GM12878 (cell line): ENCODE data around the gene MRGPRE. TPM values are rescaled to one million over a fixed set of nuclear protein-coding genes. Genes with fewer than 3 reads are reported as not detected.
"Not testable (repeated sequence)": the region's sequence is repeated elsewhere in the genome, so short reads cannot be mapped to it uniquely, and the experiment has no call there.

Source experiments
- ATAC-seq: fragments of 200-7000 bp; cut with Tn5 transposase; 3 replicates; pipeline ENCODE4 v1.9.1; 2020; ENCODE audit warnings: mild to moderate bottlenecking, moderate library complexity
- BruUV-seq: library from RNA; stranded (reverse); fragments of 400-500 nt; replicated peaks from 2 replicates; lab custom pipeline; 2021; lab: Mats Ljungman, UMichigan
- CTCF ChIA-PET: fragments of 300-600 bp; sonication (Branson Sonifier 250); formaldehyde crosslinking; extraction: SDS; loops from one replicate; lab custom pipeline; 2021; ENCODE audit warnings: inconsistent platforms; lab: Yijun Ruan, JAX
- POLR2A ChIA-PET: fragments of 350-600 bp; formaldehyde crosslinking; extraction: SDS; loops from one replicate; lab custom pipeline; 2021; ENCODE audit warnings: inconsistent platforms; lab: Charles Lee
- RAD21 ChIA-PET: fragments of 300-600 bp; sonication (Branson Sonifier 250); formaldehyde crosslinking; loops from one replicate; lab custom pipeline; 2023; ENCODE audit warnings: antibody characterized with exemption; ENCODE audit not compliant: unreplicated experiment; lab: Charles Lee
- SMC1A ChIA-PET: fragments of 300-600 bp; sonication (Branson Sonifier 250); formaldehyde crosslinking; loops from one replicate; lab custom pipeline; 2023; ENCODE audit not compliant: unreplicated experiment, uncharacterized antibody; lab: Charles Lee
- DNase-seq: peaks from one replicate; pipeline ENCODE4 v3.0.0-alpha.2; 2011; ENCODE audit warnings: low read depth, low spot score
- FAIRE-seq: peaks from 3 replicates; lab custom pipeline; 2011; peaks lifted over from hg19 to GRCh38; lab: Jason Lieb, UNC
- H2AFZ ChIP-seq: 2 replicates; pipeline ENCODE4 v1.6.0; 2011; ENCODE audit warnings: low read depth, low read length, control low read depth; ENCODE audit not compliant: control insufficient read depth
- H3K27ac ChIP-seq: 2 replicates; pipeline ENCODE4 v1.5.1; 2011; ENCODE audit warnings: control low read depth; ENCODE audit not compliant: control insufficient read depth, insufficient read depth
- H3K27me3 ChIP-seq, 2 experiments: replicated peaks in 1 of 2; 2 replicates each; pipeline versions ENCODE4 v1.6.0 to v1.6.1; 2011; ENCODE audit warnings: low read length in 1 of 2; ENCODE audit not compliant: control insufficient read depth in 2 of 2, insufficient read depth in 2 of 2
- H3K36me3 ChIP-seq, 2 experiments: 2 replicates each; pipeline ENCODE4 v1.5.1; 2011; ENCODE audit warnings: low read length in 1 of 2; ENCODE audit not compliant: control insufficient read depth in 2 of 2, insufficient read depth in 2 of 2
- H3K4me1 ChIP-seq: 2 replicates; pipeline ENCODE4 v1.6.1; 2011; ENCODE audit warnings: mild to moderate bottlenecking, low read length, moderate library complexity, mixed read lengths; ENCODE audit not compliant: control insufficient read depth, insufficient read depth
- H3K4me2 ChIP-seq: 2 replicates; pipeline ENCODE4 v1.6.0; 2011; ENCODE audit warnings: control low read depth; ENCODE audit not compliant: control insufficient read depth, insufficient read depth
- H3K4me3 ChIP-seq: fragments of 200-600 bp; sonication (generic); 2 replicates; pipeline ENCODE4 v1.5.1; 2016
- H3K79me2 ChIP-seq: 2 replicates; pipeline ENCODE4 v1.6.0; 2011; ENCODE audit warnings: low read length; ENCODE audit not compliant: control insufficient read depth, insufficient read depth
- H3K9ac ChIP-seq: 2 replicates; pipeline ENCODE4 v1.8.0; 2011; ENCODE audit warnings: low read length, control low read depth, mixed read lengths; ENCODE audit not compliant: control insufficient read depth, insufficient read depth
- H3K9me3 ChIP-seq: replicated peaks from 3 replicates; pipeline ENCODE4 v1.5.1; 2011; ENCODE audit warnings: mild to moderate bottlenecking, low read length; ENCODE audit not compliant: control insufficient read depth, insufficient read depth
- H4K20me1 ChIP-seq: 2 replicates; pipeline ENCODE4 v1.6.0; 2011; ENCODE audit not compliant: control insufficient read depth, insufficient read depth
- whole genome bisulfite sequencing: methylation state at CpG from one replicate; pipeline ENCODE4 v1.1.6; 2016; ENCODE audit warnings: low lambda C conversion rate; ENCODE audit not compliant: insufficient replicate concordance, insufficient coverage; ENCODE audit errors: missing lambda C conversion rate; 5-methylcytosine and 5-hydroxymethylcytosine counted together
- in situ Hi-C: fragments of 300-500 bp; cut with MboI; formaldehyde crosslinking; loops from 9 replicates; pipeline ENCODE4 v1.14.3; 2018; ENCODE audit warnings: mixed read lengths
- intact Hi-C: fragments of 100-400 bp; cut with micrococcal nuclease; formaldehyde crosslinking; loops from one replicate; pipeline ENCODE4 v1.14.2; 2022; ENCODE audit not compliant: unreplicated experiment
- polyA plus RNA-seq, 11 experiments: library from polyadenylated mRNA; depleted of rRNA in 4 of 11; unstranded in 6 of 11; stranded (reverse) in 5 of 11; fragments of >200 nt; fragmentation: Nextera tagmentation in 4 of 11; fragmentation: Illumina TruSeq in 1 of 11; extraction: Ambion mirVana in 4 of 11; extraction: Trizol in 1 of 11; gene quantifications; 1 replicate in 1 of 11; 2 replicates in 10 of 11; pipeline versions ENCODE4 v1.2.1 to v1.2.3, GENCODE V29; 2011 to 2016; ENCODE audit warnings: inconsistent platforms in 2 of 11, missing spikeins in 2 of 11, low read depth in 1 of 11
- total RNA-seq, 4 experiments: library from RNA; depleted of rRNA in 3 of 4; stranded (reverse); fragments of >200 nt in 3 of 4; fragmentation: Illumina TruSeq in 1 of 4; extraction: Trizol in 1 of 4; gene quantifications; 2 replicates each; pipeline versions ENCODE4 v1.2.1 to v1.2.3, GENCODE V29; 2013 to 2021

MRGPRE gene
- total and polyA plus RNA-seq, 10 of the 15 experiments (the other 5 are each of a cell fraction or from before 2014, with no cell fraction given), result 0.34 TPM; not detected in 9

GRCh38 chr11:3280662-3281061 lies 48.4 kb upstream of the MRGPRE start:
- POLR2A ChIA-PET, CTCF ChIA-PET, H3K4me1 ChIP-seq, ATAC-seq, H3K79me2 ChIP-seq, RAD21 ChIA-PET, H3K36me3 ChIP-seq, H3K9me3 ChIP-seq, intact Hi-C loops, H3K9ac ChIP-seq, H2AFZ ChIP-seq, H3K4me2 ChIP-seq, DNase-seq, H4K20me1 ChIP-seq, SMC1A ChIA-PET, H3K27me3 ChIP-seq, FAIRE-seq, H3K27ac ChIP-seq, H3K4me3 ChIP-seq, in situ Hi-C loops, BruUV-seq: not testable (repeated sequence)
- WGBS, result no CpG with 5 or more reads among the region's 10 CpGs

DNA sequence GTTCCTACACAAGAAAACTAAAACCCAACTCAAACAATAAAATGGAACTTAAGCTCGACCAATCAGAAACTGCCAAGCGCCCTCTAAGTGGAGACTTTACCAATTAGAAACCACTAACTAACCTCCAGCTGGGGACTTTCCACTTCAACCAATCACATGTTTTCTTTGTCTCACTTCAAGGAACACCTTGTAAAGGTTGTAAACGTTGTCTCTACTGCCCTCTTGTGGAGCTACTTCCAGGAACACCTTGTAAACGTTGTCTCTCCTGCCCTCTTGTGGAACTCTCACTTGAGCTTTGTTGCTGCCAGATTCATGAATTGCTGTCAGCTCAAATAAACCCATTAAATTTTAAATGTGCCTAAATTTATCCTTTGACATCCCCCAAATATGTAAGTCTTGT lies 46.7 kb upstream of the MRGPRE start:
- SMC1A ChIA-PET, H3K27me3 ChIP-seq, POLR2A ChIA-PET, H4K20me1 ChIP-seq, H3K4me3 ChIP-seq, intact Hi-C loops, H3K79me2 ChIP-seq, H3K9me3 ChIP-seq, RAD21 ChIA-PET, DNase-seq, H3K4me2 ChIP-seq, H2AFZ ChIP-seq, CTCF ChIA-PET, H3K4me1 ChIP-seq, H3K36me3 ChIP-seq, H3K9ac ChIP-seq, BruUV-seq, in situ Hi-C loops, H3K27ac ChIP-seq: not testable (repeated sequence)
- FAIRE-seq (peak; percentile 31), ATAC-seq (peak; percentile 69)
- WGBS, result no CpG with 5 or more reads among the region's 4 CpGs

DNA sequence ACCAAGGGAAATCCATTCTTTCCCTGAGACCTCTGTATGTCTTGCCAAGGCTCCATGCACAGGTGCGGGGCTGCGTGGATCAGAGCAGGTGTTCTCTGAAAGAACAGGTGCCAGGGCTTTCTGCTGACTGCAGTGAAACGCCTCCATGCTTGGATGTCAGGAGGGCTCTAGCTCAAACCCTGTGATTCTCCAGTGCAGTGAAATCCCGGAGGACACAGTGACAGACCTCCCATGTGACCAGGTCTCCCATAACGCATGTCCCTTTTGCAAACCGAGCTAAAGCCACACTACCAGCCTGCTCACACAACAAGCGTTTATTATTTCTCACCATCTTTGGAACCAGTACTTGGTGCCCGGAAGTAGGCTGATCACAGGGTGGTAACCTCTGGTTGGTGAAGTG lies 41.4 kb upstream of the MRGPRE start:
- in situ Hi-C loops, BruUV-seq, SMC1A ChIA-PET: not testable (repeated sequence)

DNA sequence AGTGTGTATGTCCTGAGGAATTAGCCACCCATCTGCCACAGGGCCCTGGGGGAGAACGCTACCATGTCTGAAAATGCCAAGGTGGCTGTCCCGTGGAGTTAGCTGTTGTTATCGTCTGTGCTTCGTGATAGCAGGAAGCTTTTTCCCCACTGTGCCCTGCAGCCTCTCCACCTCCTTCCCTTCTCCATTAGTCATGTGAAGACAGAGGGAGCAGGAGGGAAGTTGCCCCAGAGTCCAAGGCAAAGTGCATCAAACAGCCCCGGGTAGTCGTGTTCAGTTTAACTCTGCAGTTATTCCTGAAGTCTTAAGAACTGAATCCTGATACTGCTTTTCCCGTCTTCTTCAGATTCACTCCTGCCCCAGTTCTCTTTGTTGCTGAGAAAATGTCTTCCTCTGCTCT lies 30.3 kb upstream of the MRGPRE start:
- H3K4me3 ChIP-seq, ATAC-seq, H4K20me1 ChIP-seq, DNase-seq, H3K9ac ChIP-seq, H2AFZ ChIP-seq, H3K27me3 ChIP-seq, H3K27ac ChIP-seq, intact Hi-C loops, H3K4me1 ChIP-seq, CTCF ChIA-PET, H3K9me3 ChIP-seq, H3K36me3 ChIP-seq, BruUV-seq, POLR2A ChIA-PET, RAD21 ChIA-PET, SMC1A ChIA-PET, H3K4me2 ChIP-seq, H3K79me2 ChIP-seq, FAIRE-seq, in situ Hi-C loops: not testable (repeated sequence)
- 43% methylated on average over 3 of the region's 7 CpGs for WGBS

More for the DNA sequence above, 41.4 kb upstream of the MRGPRE start:
- H3K9ac ChIP-seq, ATAC-seq, H3K27me3 ChIP-seq, H3K36me3 ChIP-seq, H3K79me2 ChIP-seq, H3K27ac ChIP-seq, H3K4me3 ChIP-seq, H3K4me2 ChIP-seq, FAIRE-seq, H2AFZ ChIP-seq, DNase-seq, POLR2A ChIA-PET, H3K4me1 ChIP-seq, H3K9me3 ChIP-seq, H4K20me1 ChIP-seq, RAD21 ChIA-PET, CTCF ChIA-PET, intact Hi-C loops: not testable (repeated sequence)
- WGBS, result 44% methylated on average over 1 of the region's 8 CpGs
